Loucy (cell line): ENCODE measurements around the gene HAGH.

ENCODE experiments used
- EZH2phosphoT487 ChIP-seq: fragments of 200-600 bp; IDR thresholded peaks from 2 replicates; pipeline ENCODE4 v1.6.1; 2018; ENCODE audit warnings: antibody characterized with exemption, mild to moderate bottlenecking, moderate library complexity, borderline replicate concordance
- TF ChIP-seq, protein P1 (sequence below): fragments of 200-600 bp; sonication (generic); conservative IDR thresholded peaks from 2 replicates; pipeline ENCODE4 v1.5.1; 2014; ENCODE audit warnings: mild to moderate bottlenecking, antibody characterized with exemption, low read length

GRCh38 chr16:1760911-1761310 lies 65.7 kb downstream of the HAGH start:
- TF ChIP-seq, protein P1, sequence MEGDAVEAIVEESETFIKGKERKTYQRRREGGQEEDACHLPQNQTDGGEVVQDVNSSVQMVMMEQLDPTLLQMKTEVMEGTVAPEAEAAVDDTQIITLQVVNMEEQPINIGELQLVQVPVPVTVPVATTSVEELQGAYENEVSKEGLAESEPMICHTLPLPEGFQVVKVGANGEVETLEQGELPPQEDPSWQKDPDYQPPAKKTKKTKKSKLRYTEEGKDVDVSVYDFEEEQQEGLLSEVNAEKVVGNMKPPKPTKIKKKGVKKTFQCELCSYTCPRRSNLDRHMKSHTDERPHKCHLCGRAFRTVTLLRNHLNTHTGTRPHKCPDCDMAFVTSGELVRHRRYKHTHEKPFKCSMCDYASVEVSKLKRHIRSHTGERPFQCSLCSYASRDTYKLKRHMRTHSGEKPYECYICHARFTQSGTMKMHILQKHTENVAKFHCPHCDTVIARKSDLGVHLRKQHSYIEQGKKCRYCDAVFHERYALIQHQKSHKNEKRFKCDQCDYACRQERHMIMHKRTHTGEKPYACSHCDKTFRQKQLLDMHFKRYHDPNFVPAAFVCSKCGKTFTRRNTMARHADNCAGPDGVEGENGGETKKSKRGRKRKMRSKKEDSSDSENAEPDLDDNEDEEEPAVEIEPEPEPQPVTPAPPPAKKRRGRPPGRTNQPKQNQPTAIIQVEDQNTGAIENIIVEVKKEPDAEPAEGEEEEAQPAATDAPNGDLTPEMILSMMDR: no peak
- no peak for TF ChIP-seq EZH2phosphoT487
